HG02973 (cell line): ENCODE results near the gene USP21.

Experiments used
- ATAC-seq: cut with Tn5 transposase; IDR thresholded peaks from one replicate; pipeline ENCODE4 v1.9.1; 2021; ENCODE audit warnings: moderate library complexity; ENCODE audit not compliant: unreplicated experiment

The USP21 gene

DNA sequence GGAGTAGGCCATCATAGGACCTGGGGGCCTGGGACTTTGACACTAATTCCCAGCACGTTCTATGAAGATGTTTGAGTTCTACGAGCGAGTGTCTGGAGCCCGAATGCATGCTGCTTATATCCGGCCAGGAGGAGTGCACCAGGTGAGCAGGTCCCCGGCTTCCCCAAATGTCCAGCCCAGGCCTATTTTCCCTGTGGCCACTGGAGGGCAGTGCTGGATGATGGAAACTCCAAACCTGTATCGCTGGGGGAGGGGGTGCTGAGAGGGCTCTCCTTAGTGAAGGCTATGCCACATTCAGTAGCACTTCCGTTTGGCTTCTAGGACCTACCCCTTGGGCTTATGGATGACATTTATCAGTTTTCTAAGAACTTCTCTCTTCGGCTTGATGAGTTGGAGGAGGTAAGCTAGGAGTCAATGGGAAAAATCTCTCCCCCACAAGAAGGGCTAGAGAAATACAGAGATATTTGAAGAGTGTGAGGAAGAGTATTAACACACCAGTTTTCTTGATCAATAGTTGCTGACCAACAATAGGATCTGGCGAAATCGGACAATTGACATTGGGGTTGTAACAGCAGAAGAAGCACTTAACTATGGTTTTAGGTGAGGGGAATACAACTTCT, 50.6 kb downstream of the USP21 start:
- peak; percentile 74 for ATAC-seq

GRCh38 chr1:161214369-161214768, 55.1 kb downstream of the USP21 start:
- no peak for ATAC-seq

GRCh38 chr1:161215076-161215475, 55.8 kb downstream of the USP21 start, which contains the start of gene FCER1G:
FCER1G (plus strand) TSS chr1:161215295; CDS start chr1:161215322, 27 bp downstream.
- no peak for ATAC-seq
